NCI-H524 (cell line): ENCODE measurements around the gene RAD51B.

ENCODE experiments used
- DNase-seq, 2 experiments: peaks; one replicate each; lab custom pipeline; 2025; lab: John Stamatoyannopoulos, UW

RAD51B gene

GRCh38 chr14:68723808-68724268 is 904.3 kb downstream of the RAD51B start:
- DNase-seq, result no peak

- DNase-seq, result no peak
These were observed 905.3 kb downstream of the RAD51B start for GRCh38 chr14:68724914-68725313.

GRCh38 chr14:68726093-68726695 is 906.6 kb downstream of the RAD51B start:
- DNase-seq, result no peak

GRCh38 chr14:68727315-68728047 is 907.9 kb downstream of the RAD51B start:
- no peak for DNase-seq

GRCh38 chr14:68728342-68729106 is 908.9 kb downstream of the RAD51B start:
- DNase-seq, result no peak

- no peak for DNase-seq
These were observed 910.0 kb downstream of the RAD51B start for GRCh38 chr14:68729556-68729955.

GRCh38 chr14:68730348-68730747 is 910.8 kb downstream of the RAD51B start:
- DNase-seq, result no peak

- peak; percentile 16 to 31 for DNase-seq
These were observed 911.3 kb downstream of the RAD51B start for GRCh38 chr14:68730811-68731425.

GRCh38 chr14:68733086-68733914 is 913.7 kb downstream of the RAD51B start:
- no peak for DNase-seq

GRCh38 chr14:68734231-68734732 is 914.7 kb downstream of the RAD51B start:
- DNase-seq, result no peak

- no peak for DNase-seq
These were observed 916.3 kb downstream of the RAD51B start for GRCh38 chr14:68735856-68736255.

- no peak for DNase-seq
These were observed 916.9 kb downstream of the RAD51B start for GRCh38 chr14:68736471-68736871.

- DNase-seq, result no peak
These were observed 917.5 kb downstream of the RAD51B start for GRCh38 chr14:68737086-68737485.

GRCh38 chr14:68738559-68738958 is 919.0 kb downstream of the RAD51B start:
- DNase-seq, result no peak

GRCh38 chr14:68739701-68740100 is 920.1 kb downstream of the RAD51B start:
- no peak for DNase-seq

GRCh38 chr14:68740788-68741476 is 921.4 kb downstream of the RAD51B start:
- DNase-seq, result no peak

GRCh38 chr14:68741477-68741791 is 921.9 kb downstream of the RAD51B start:
- DNase-seq, result no peak

- no peak for DNase-seq
These were observed 922.4 kb downstream of the RAD51B start for GRCh38 chr14:68741839-68742470.

GRCh38 chr14:68744613-68745012 is 925.0 kb downstream of the RAD51B start:
- no peak for DNase-seq

GRCh38 chr14:68747393-68747792 is 927.8 kb downstream of the RAD51B start:
- DNase-seq, result no peak
